Naive thymus-derived CD4-positive, alpha-beta T cell (primary cell): ENCODE measurements around the gene TMEM123. TPM values are rescaled to one million over a fixed set of nuclear protein-coding genes. Genes with fewer than 3 reads are reported as not detected.

Experiments used
- ATAC-seq: fragments of 150-1000 bp; cut with Tn5 transposase; 2 replicates; pipeline ENCODE4 v1.10.0; 2021; ENCODE audit warnings: mild to moderate bottlenecking, moderate library complexity
- CTCF ChIA-PET: fragments of 350-600 bp; sonication (Branson Sonifier 250); formaldehyde crosslinking; loops from one replicate; lab custom pipeline; 2021; ENCODE audit warnings: antibody characterized with exemption; lab: Charles Lee
- POLR2A ChIA-PET: fragments of 350-600 bp; sonication (Branson Sonifier 250); formaldehyde crosslinking; loops from one replicate; lab custom pipeline; 2021; ENCODE audit warnings: antibody characterized with exemption, inconsistent platforms; lab: Charles Lee
- DNase-seq, 9 donors: peaks; one replicate each; pipeline versions ENCODE4 v3.0.0 to v3.0.0-alpha.2; 2020 to 2022; ENCODE audit warnings: mixed read lengths in 1 of 9
- H3K27ac ChIP-seq: one replicate; pipeline ENCODE4 v1.7.0; 2013; ENCODE audit warnings: mild to moderate bottlenecking, low read depth, low read length, moderate library complexity
- H3K27me3 ChIP-seq, 2 donors: one replicate each; pipeline ENCODE4 v1.7.0; 2013; ENCODE audit warnings: low read length in 2 of 2, mild to moderate bottlenecking in 2 of 2, moderate library complexity in 2 of 2; ENCODE audit not compliant: control insufficient read depth in 2 of 2, insufficient read depth in 2 of 2
- H3K36me3 ChIP-seq, 3 experiments: 1 replicate in 2 of 3; 2 replicates in 1 of 3; pipeline ENCODE4 v1.7.0; 2013; ENCODE audit warnings: low read length in 3 of 3, mild to moderate bottlenecking in 3 of 3, moderate library complexity in 1 of 3; ENCODE audit not compliant: insufficient read depth in 3 of 3, control insufficient read depth in 2 of 3
- H3K4me1 ChIP-seq, 2 donors: one replicate each; pipeline ENCODE4 v1.7.0; 2013; ENCODE audit warnings: low read length in 2 of 2, mild to moderate bottlenecking in 2 of 2, moderate library complexity in 1 of 2; ENCODE audit not compliant: control insufficient read depth in 2 of 2, insufficient read depth in 2 of 2
- H3K4me3 ChIP-seq: 2 replicates; pipeline ENCODE4 v1.7.0; 2013; ENCODE audit warnings: mild to moderate bottlenecking, low read length
- H3K9me3 ChIP-seq, 3 experiments: 1 replicate in 2 of 3; 2 replicates in 1 of 3; pipeline ENCODE4 v1.7.0; 2013; ENCODE audit warnings: low read length in 3 of 3; ENCODE audit not compliant: control insufficient read depth in 2 of 3
- H3K27ac Mint-ChIP-seq, 9 donors: one replicate each; pipeline ENCODE4 v1.8.0; 2020 to 2022; ENCODE audit warnings: mixed read lengths in 9 of 9, mild to moderate bottlenecking in 8 of 9, moderate library complexity in 5 of 9, inconsistent platforms in 2 of 9
- H3K27me3 Mint-ChIP-seq, 5 donors: one replicate each; pipeline ENCODE4 v1.8.0; 2021 to 2022; ENCODE audit warnings: mixed read lengths in 5 of 5, mild to moderate bottlenecking in 1 of 5
- H3K36me3 Mint-ChIP-seq, 5 donors: one replicate each; pipeline ENCODE4 v1.8.0; 2020 to 2022; ENCODE audit warnings: mixed read lengths in 5 of 5, mild to moderate bottlenecking in 3 of 5, inconsistent platforms in 1 of 5
- H3K4me1 Mint-ChIP-seq, 7 donors: one replicate each; pipeline ENCODE4 v1.8.0; 2020 to 2022; ENCODE audit warnings: mixed read lengths in 7 of 7, mild to moderate bottlenecking in 3 of 7, inconsistent platforms in 1 of 7
- H3K4me3 Mint-ChIP-seq, 10 donors: one replicate each; pipeline ENCODE4 v1.8.0; 2020 to 2022; ENCODE audit warnings: mild to moderate bottlenecking in 10 of 10, mixed read lengths in 10 of 10, moderate library complexity in 6 of 10, inconsistent platforms in 2 of 10
- H3K9me3 Mint-ChIP-seq, 11 donors: one replicate each; pipeline ENCODE4 v1.8.0; 2020 to 2022; ENCODE audit warnings: mixed read lengths in 11 of 11, mild to moderate bottlenecking in 4 of 11, inconsistent platforms in 1 of 11, moderate library complexity in 1 of 11
- intact Hi-C, 2 donors: fragments of 100-400 bp; cut with micrococcal nuclease; formaldehyde crosslinking; loops; one replicate each; pipeline ENCODE4 v1.15.1; 2023
- polyA plus RNA-seq, 2 donors: library from polyadenylated mRNA; unstranded; fragments of 300-500 nt; fragmentation: Illumina TruSeq; gene quantifications; one replicate each; pipeline ENCODE4 v1.2.3, GENCODE V29; 2021
- total RNA-seq, 6 experiments: library from RNA in 5 of 6; stranded (reverse) in 5 of 6; gene quantifications; 1 replicate in 5 of 6; 2 replicates in 1 of 6; pipeline ENCODE4 v1.2.3 and lab custom pipeline; 2021 to 2026

TMEM123 gene
- total and polyA plus RNA-seq, 7 experiments from 2014 or later = 270 to 922 (median 485) TPM

DNA sequence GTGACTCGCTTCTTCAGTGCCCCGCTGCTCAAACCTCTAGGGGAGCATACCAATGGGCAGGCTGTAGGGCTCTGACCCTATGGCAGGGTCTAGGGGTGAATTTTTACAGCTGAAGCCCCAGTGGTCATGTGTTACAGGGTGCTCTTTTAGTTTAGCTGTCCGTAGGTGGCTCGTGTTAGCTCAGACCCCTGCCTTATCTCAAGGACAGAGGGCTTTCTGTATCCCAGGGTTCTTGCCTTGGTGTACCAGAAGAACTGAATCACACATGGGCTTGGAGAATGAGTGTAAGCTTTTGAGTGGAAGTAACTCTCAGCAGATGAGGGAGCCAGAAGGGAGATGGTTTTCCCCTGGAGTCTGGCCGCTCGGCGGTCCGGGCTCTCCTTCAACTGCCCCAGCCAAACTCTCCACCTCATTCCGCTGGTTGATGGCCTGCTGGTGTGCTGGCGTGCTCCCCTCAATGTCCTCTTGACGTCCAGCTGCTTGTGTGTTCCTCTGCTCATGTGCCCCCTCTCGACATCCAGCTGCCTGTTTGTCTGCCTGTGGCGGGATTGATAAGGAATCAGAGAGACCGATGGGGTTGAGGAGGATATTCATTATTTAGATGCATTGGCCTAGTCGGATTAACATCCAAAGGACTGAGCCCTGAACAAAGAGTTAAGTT is 68.0 kb downstream of the TMEM123 start:
- POLR2A ChIA-PET = interaction anchor here (0.7 to 1.3 kb wide), 2 partner anchors 33 to 93 kb away, joined by 3 read pairs; no protein-coding TSS in a partner anchor
- Mint-ChIP-seq H3K27ac (peak overlapping the region in 4 of 9 donors; percentile 32 to 79 (median 65)), H3K27me3 (no peaks in the 10 kb centered on the region), H3K9me3 (peaks cover 0 to 4% (median 0%) of the 10 kb centered on the region in 11 donors), H3K36me3 (peaks cover 12 to 62% (median 52%) of the 10 kb centered on the region in 5 donors), H3K4me3 (no peak overlapping the region), H3K4me1 (peaks cover 11 to 51% (median 38%) of the 10 kb centered on the region in 7 donors)
- CTCF ChIA-PET = interaction anchor here (0.6 to 1.5 kb wide), 2 partner anchors 15 to 25 kb away, joined by 3 to 4 read pairs; no protein-coding TSS in a partner anchor
- H3K27me3 ChIP-seq = no peaks in the 10 kb centered on the region
- H3K9me3 ChIP-seq = no peaks in the 10 kb centered on the region
- peaks cover 0 to 11% of the 10 kb centered on the region in 2 donors for H3K4me1 ChIP-seq
- intact Hi-C loops = no loop called here
- no peak for DNase-seq
- H3K27ac ChIP-seq = no peak overlapping the region
- no peak overlapping the region for H3K4me3 ChIP-seq
- no peak for ATAC-seq
- peaks cover 0 to 42% (median 8%) of the 10 kb centered on the region in 3 experiments for H3K36me3 ChIP-seq

DNA sequence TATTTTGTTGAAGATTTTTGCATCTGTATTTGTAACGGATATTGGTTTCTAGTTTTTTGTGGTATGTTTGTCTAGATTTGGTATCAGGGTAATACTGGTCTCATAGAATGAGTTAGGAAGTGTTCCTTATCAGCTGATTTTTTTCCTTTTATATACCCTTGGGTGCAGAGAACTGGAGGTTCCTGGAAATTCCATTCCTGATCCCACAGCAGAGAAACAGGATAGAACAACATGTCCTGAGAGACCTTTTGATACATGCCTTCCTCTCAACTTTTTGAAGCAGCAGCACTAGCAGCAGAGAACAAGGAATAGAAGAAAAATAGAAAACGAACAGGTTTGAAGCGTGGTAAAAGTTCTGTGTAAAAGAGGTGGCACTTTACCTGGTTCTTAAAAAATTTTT is 68.7 kb downstream of the TMEM123 start:
- Mint-ChIP-seq H3K4me3 (no peak overlapping the region), H3K4me1 (peaks cover 9 to 44% (median 31%) of the 10 kb centered on the region in 7 donors), H3K27ac (peak overlapping the region in 5 of 9 donors; percentile 2 to 82 (median 6)), H3K9me3 (peaks cover 0 to 4% (median 0%) of the 10 kb centered on the region in 11 donors), H3K27me3 (no peaks in the 10 kb centered on the region), H3K36me3 (peaks cover 14 to 62% (median 48%) of the 10 kb centered on the region in 5 donors)
- POLR2A ChIA-PET = no interaction called here
- Histone ChIP-seq H3K27me3 (no peaks in the 10 kb centered on the region), H3K27ac (no peak overlapping the region), H3K9me3 (no peaks in the 10 kb centered on the region), H3K4me3 (no peak overlapping the region), H3K4me1 (peaks cover 0 to 11% of the 10 kb centered on the region in 2 donors), H3K36me3 (peaks cover 3 to 41% (median 10%) of the 10 kb centered on the region in 3 experiments)
- intact Hi-C loops = no loop called here
- DNase-seq = no peak
- no peak for ATAC-seq
- CTCF ChIA-PET = interaction anchor here (0.6 to 1.5 kb wide), 2 partner anchors 16 to 25 kb away, joined by 3 to 4 read pairs; no protein-coding TSS in a partner anchor

DNA sequence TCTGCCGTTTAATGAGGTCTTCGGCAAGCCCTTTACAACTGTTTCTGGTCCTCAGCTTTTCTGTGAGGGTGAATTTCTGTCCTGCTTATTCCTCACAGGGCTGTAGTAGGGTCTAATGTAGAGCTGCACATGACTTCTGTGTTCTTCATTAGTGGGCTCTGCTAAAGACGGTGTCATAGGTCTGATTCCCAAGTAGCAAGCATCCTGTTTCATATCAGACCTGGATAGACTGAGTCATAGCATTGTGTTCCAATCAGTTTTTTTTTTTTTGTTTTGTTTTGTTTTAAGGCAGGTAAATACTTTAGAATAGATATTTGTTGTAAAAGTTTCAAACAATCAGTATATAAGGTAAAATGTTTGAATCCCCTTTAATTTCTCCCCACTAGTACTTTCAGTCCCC is 70.2 kb downstream of the TMEM123 start:
- H3K27ac ChIP-seq = no peak overlapping the region
- ATAC-seq (no peak), DNase-seq (no peak)
- H3K27me3 ChIP-seq = no peaks in the 10 kb centered on the region
- no peak overlapping the region for H3K4me3 ChIP-seq
- CTCF ChIA-PET = interaction anchor here (1.2 to 1.6 kb wide), 2 partner anchors 8 to 31 kb away, joined by 3 to 4 read pairs; no protein-coding TSS in a partner anchor
- no peaks in the 10 kb centered on the region for H3K9me3 ChIP-seq
- no peak overlapping the region for H3K4me3 Mint-ChIP-seq
- H3K36me3 ChIP-seq = peaks cover 11 to 47% (median 14%) of the 10 kb centered on the region in 3 experiments
- H3K27me3 Mint-ChIP-seq = no peaks in the 10 kb centered on the region
- H3K9me3 Mint-ChIP-seq = no peaks in the 10 kb centered on the region
- intact Hi-C loops = no loop called here
- peaks cover 0 to 11% of the 10 kb centered on the region in 2 donors for H3K4me1 ChIP-seq
- H3K4me1 Mint-ChIP-seq = peaks cover 9 to 40% (median 31%) of the 10 kb centered on the region in 7 donors
- H3K36me3 Mint-ChIP-seq = peaks cover 12 to 62% (median 43%) of the 10 kb centered on the region in 5 donors
- H3K27ac Mint-ChIP-seq = peak overlapping the region in 1 of 9 donors; percentile 2
- POLR2A ChIA-PET = interaction anchor here (0.8 to 1.2 kb wide), 4 partner anchors 8 to 21 kb away, joined by 3 to 8 read pairs (median 4); no protein-coding TSS in a partner anchor

DNA sequence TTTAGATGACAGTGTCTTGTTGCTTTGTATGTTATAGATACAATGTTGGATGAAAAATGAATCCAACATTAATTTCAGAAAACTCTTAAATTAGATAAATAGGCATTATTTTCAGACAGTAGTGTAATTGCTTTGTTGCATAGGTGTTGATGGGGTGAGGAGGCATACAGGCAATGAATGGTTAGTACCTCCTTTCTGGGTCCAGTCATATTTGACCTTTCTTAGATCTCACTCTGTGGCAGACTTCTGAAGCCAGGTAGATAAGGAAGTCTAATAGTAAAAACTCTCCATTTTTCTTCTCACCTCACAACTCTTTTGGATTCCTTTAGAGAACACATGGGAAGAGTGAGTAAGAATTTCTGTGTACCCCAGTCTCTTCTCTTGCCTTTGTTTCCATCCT is 73.7 kb downstream of the TMEM123 start:
- H3K36me3 Mint-ChIP-seq = peaks cover 18 to 56% (median 38%) of the 10 kb centered on the region in 5 donors
- POLR2A ChIA-PET = interaction anchor here (0.6 to 1.2 kb wide), 2 partner anchors 15 to 29 kb away, joined by 3 to 4 read pairs; no protein-coding TSS in a partner anchor
- no peak for DNase-seq
- Histone ChIP-seq H3K27me3 (no peaks in the 10 kb centered on the region), H3K36me3 (peaks cover 12 to 47% (median 14%) of the 10 kb centered on the region in 3 experiments), H3K27ac (no peak overlapping the region), H3K4me3 (no peak overlapping the region), H3K4me1 (peaks cover 0 to 5% of the 10 kb centered on the region in 2 donors), H3K9me3 (no peaks in the 10 kb centered on the region)
- no peak overlapping the region for H3K4me3 Mint-ChIP-seq
- peaks cover 8 to 34% (median 26%) of the 10 kb centered on the region in 7 donors for H3K4me1 Mint-ChIP-seq
- peak overlapping the region in 4 of 9 donors; percentile 2 to 52 (median 25) for H3K27ac Mint-ChIP-seq
- intact Hi-C loops = loop anchor here in 1 of 2 donors (1.0 kb wide), 1 partner anchor 7 kb away; no protein-coding TSS in a partner anchor
- CTCF ChIA-PET = no interaction called here
- H3K9me3 Mint-ChIP-seq = no peaks in the 10 kb centered on the region
- ATAC-seq = no peak
- H3K27me3 Mint-ChIP-seq = no peaks in the 10 kb centered on the region

DNA sequence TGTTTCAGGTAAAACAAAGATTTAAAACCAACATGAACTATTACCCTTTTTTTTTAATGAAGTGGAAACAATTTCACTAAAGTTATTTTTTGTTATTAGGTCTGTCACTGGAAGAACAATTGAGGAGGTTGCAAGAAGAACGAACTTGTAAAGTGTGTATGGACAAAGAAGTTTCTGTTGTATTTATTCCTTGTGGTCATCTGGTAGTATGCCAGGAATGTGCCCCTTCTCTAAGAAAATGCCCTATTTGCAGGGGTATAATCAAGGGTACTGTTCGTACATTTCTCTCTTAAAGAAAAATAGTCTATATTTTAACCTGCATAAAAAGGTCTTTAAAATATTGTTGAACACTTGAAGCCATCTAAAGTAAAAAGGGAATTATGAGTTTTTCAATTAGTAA is 74.7 kb downstream of the TMEM123 start:
- no peak for ATAC-seq
- Mint-ChIP-seq H3K27ac (peak overlapping the region in 2 of 9 donors; percentile 2 to 3), H3K9me3 (no peaks in the 10 kb centered on the region), H3K36me3 (peaks cover 18 to 49% (median 30%) of the 10 kb centered on the region in 5 donors), H3K4me1 (peaks cover 8 to 31% (median 20%) of the 10 kb centered on the region in 7 donors), H3K27me3 (no peaks in the 10 kb centered on the region), H3K4me3 (no peak overlapping the region)
- Histone ChIP-seq H3K4me3 (no peak overlapping the region), H3K36me3 (peaks cover 12 to 47% (median 14%) of the 10 kb centered on the region in 3 experiments), H3K27ac (no peak overlapping the region), H3K4me1 (peaks cover 0 to 5% of the 10 kb centered on the region in 2 donors), H3K27me3 (no peaks in the 10 kb centered on the region), H3K9me3 (no peaks in the 10 kb centered on the region)
- intact Hi-C loops = loop anchor here in 1 of 2 donors (1.0 kb wide), 1 partner anchor 8 kb away; no protein-coding TSS in a partner anchor
- POLR2A ChIA-PET = interaction anchor here (0.6 kb wide), 2 partner anchors 9 to 39 kb away, joined by 3 read pairs; no protein-coding TSS in a partner anchor
- CTCF ChIA-PET = no interaction called here
- DNase-seq = no peak

DNA sequence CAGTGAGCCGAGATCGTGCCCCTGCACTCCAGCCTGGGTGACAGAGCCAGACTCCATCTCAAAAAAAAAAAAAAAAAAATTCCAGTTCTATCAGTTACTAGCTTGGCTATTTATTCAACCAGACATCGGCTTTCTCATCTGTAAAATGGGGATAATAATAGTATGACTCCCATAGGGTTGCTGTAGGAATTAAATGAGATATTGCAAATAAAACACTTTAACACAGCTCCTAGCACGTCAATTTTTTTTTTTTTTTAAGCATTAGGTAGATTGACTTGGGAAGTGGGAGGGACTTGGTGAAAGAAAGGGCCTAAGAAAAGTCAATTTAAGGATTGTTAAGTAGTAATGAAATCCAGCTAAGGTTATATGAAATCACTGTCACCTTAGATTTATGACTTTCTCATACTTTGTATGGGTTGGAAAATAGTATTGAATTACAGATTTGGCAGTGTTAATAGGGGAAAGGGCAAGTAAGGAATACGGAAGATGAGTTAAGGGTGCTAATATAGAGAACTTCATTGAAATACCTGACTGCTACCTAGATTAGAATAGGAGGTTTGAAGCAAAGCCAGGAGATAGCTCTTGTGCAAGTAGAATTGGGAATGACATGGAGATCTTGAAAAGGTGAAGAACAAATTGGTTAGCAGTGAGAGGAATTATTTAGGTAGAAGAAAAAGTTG is 76.7 kb downstream of the TMEM123 start:
- no peak overlapping the region for H3K27ac ChIP-seq
- no peaks in the 10 kb centered on the region for H3K9me3 ChIP-seq
- Mint-ChIP-seq H3K36me3 (peaks cover 15 to 52% (median 30%) of the 10 kb centered on the region in 5 donors), H3K4me3 (no peak overlapping the region), H3K27ac (peak overlapping the region in 7 of 9 donors; percentile 0 to 70 (median 6)), H3K4me1 (peaks cover 10 to 39% (median 25%) of the 10 kb centered on the region in 7 donors), H3K9me3 (no peaks in the 10 kb centered on the region), H3K27me3 (no peaks in the 10 kb centered on the region)
- peaks cover 12 to 35% (median 14%) of the 10 kb centered on the region in 3 experiments for H3K36me3 ChIP-seq
- DNase-seq = no peak
- H3K4me1 ChIP-seq = peaks cover 0 to 5% of the 10 kb centered on the region in 2 donors
- POLR2A ChIA-PET = interaction anchor here (0.6 to 2.0 kb wide), 6 partner anchors 14 to 72 kb away, joined by 3 to 8 read pairs (median 4); no protein-coding TSS in a partner anchor
- intact Hi-C loops = no loop called here
- H3K4me3 ChIP-seq = no peak overlapping the region
- no peaks in the 10 kb centered on the region for H3K27me3 ChIP-seq
- CTCF ChIA-PET = interaction anchor here (0.6 to 1.6 kb wide), 8 partner anchors 8 to 195 kb away, joined by 3 to 9 read pairs (median 3); no protein-coding TSS in a partner anchor
- ATAC-seq = no peak
